ENCODE results near the gene CELA3B. TPM values are rescaled to one million over a fixed set of nuclear protein-coding genes. Genes with fewer than 3 reads are reported as not detected.
"Not testable (repeated sequence)": the region's sequence is repeated elsewhere in the genome, so short reads cannot be mapped to it uniquely, and the experiment has no call there.

Gene CELA3B
- total RNA-seq, 1 donor from 2014 or later = not detected

DNA sequence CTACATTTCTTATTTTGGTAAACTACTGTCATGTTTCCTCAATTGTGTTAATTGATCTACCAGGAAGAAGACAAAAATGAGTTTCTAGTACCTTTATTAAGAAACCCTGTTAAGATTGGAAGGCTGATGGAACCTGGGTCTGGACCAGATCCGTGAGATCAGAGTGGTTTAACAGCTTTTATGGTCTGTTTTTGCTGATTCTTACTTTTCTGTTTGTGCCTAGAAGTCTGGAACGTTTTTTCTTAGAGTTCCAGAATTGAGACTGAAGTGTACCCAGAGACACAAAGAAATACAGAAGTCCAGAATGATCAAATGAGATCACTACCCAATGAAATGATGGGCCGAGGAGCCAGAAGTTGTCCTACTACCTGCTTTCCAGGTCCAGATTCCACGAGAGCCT is 53.2 kb downstream of the CELA3B start:
- no peak overlapping the region for H3K4me3 ChIP-seq (ENCODE audit: low read depth, low read length)
- H3K36me3 ChIP-seq (ENCODE audit: control insufficient read depth, insufficient read depth, low read length) = no peaks in the 10 kb centered on the region
- TF ChIP-seq, protein P1, sequence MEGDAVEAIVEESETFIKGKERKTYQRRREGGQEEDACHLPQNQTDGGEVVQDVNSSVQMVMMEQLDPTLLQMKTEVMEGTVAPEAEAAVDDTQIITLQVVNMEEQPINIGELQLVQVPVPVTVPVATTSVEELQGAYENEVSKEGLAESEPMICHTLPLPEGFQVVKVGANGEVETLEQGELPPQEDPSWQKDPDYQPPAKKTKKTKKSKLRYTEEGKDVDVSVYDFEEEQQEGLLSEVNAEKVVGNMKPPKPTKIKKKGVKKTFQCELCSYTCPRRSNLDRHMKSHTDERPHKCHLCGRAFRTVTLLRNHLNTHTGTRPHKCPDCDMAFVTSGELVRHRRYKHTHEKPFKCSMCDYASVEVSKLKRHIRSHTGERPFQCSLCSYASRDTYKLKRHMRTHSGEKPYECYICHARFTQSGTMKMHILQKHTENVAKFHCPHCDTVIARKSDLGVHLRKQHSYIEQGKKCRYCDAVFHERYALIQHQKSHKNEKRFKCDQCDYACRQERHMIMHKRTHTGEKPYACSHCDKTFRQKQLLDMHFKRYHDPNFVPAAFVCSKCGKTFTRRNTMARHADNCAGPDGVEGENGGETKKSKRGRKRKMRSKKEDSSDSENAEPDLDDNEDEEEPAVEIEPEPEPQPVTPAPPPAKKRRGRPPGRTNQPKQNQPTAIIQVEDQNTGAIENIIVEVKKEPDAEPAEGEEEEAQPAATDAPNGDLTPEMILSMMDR (IDR thresholded peaks at IDR 0.05; ENCODE audit: insufficient read depth, low read length, poor library complexity, severe bottlenecking) = no peak
- DNase-seq (ENCODE audit: low read depth) = no peak
- no peaks in the 10 kb centered on the region for H3K27me3 ChIP-seq (ENCODE audit: control insufficient read depth, insufficient read depth, low read length)

DNA sequence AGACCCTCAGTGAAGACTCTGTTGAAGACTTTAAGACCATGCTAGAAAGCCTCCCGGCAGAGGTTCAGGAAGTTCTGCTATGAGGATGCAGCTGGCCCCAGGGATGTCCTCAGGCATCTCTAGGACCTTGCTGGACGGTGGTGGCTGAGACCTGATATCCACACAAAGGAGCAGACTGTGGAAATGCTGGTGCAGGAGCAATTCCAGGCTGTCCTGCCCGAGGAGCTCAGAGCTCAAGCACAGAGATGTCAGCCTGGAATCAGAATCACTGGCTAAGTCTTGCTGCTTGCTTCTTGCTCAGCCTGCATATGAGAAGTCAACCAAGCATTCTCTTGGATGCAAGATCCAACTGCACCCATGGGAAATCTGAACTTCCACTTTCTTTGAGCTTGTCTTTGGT is 53.7 kb downstream of the CELA3B start:
- no peak overlapping the region for H3K4me3 ChIP-seq (ENCODE audit: low read depth, low read length)
- H3K27me3 ChIP-seq (ENCODE audit: control insufficient read depth, insufficient read depth, low read length) = no peaks in the 10 kb centered on the region
- no peaks in the 10 kb centered on the region for H3K36me3 ChIP-seq (ENCODE audit: control insufficient read depth, insufficient read depth, low read length)
- no peak for DNase-seq (ENCODE audit: low read depth)
- TF ChIP-seq, protein P1 (IDR thresholded peaks at IDR 0.05; ENCODE audit: insufficient read depth, low read length, poor library complexity, severe bottlenecking) = no peak

DNA sequence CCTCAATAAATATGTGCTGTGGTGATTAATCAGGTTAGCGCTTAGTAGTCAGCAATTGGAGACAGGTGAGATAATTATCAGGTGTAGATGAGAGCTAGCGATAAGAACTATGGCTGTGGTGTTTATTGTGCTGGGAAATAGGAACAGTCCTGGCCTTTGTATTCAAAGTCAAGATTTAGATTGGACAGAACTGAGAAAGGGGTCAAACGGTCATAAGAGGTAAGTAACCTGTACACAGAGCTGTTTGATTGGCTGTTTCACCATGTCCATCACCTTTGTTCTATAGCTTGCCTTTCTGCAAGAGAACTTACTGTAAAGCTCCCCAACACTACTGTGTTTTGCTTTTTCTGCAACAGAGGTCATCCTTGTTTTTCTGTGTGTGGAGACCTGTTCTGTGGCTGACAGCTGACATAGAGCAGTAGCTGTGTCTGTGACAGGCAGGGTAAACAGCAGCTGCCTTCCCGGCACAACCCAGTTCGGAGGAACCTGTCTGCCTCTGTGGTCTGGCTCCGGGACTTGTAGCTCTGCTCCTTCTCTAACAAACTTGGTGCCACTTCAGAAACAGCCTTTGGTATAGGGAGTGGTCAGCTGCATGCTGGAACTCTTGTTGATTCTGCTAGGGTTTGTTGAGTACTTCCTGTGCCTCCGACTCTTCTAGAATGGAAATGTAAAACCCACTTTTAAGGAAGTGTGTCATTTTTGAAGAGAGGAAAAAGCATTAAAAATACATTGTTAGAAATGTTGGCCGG is 54.6 kb downstream of the CELA3B start:
- no peak for DNase-seq (ENCODE audit: low read depth)
- Histone ChIP-seq H3K4me3 (ENCODE audit: low read depth, low read length) (no peak overlapping the region), H3K36me3 (ENCODE audit: control insufficient read depth, insufficient read depth, low read length) (no peaks in the 10 kb centered on the region), H3K27me3 (ENCODE audit: control insufficient read depth, insufficient read depth, low read length) (no peaks in the 10 kb centered on the region)
- TF ChIP-seq, protein P1 (IDR thresholded peaks at IDR 0.05; ENCODE audit: insufficient read depth, low read length, poor library complexity, severe bottlenecking) = no peak

DNA sequence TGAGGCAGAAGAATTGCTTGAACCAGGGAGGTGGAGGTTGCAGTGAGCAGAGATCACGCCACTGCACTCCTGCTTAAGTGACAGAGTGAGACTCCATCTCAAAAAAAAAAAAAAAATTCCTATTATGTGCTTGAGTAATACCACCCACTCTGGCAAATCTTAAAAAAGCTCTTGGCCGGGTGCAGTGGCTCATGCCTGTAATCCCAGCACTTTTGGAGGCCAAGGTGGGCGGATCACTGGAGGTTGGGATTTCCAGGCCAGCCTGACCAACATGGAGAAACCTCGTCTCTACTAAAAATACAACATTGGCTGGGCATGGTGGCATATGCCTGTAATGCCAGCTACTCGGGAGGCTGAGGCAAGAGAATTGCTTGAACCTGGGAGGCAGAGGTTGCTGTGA is 58.0 kb downstream of the CELA3B start:
- not testable (repeated sequence) for H3K36me3 ChIP-seq (ENCODE audit: control insufficient read depth, insufficient read depth, low read length); H3K27me3 ChIP-seq (ENCODE audit: control insufficient read depth, insufficient read depth, low read length); H3K4me3 ChIP-seq (ENCODE audit: low read depth, low read length); DNase-seq (ENCODE audit: low read depth)

DNA sequence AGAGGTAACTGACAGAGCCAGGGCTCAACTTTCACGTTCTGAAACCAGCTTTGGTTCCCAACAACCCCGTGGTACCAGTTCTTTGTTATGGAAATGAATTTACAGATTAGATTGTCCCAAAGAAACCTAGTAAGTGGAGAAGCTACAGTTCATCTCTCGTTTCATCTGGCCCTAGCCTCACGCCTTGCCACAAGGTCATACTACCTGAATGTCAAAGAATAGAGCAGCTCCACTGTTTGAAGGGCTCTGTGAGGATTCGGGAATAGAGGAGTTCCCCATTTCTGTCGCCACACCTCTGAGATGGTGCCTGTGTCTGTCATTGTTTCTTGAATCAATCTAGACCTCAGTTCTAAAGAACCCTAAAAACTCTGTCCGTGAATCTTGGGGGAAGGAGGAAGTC is 60.7 kb downstream of the CELA3B start:
- DNase-seq (ENCODE audit: low read depth) = no peak
- TF ChIP-seq, protein P1 (IDR thresholded peaks at IDR 0.05; ENCODE audit: insufficient read depth, low read length, poor library complexity, severe bottlenecking) = no peak

DNA sequence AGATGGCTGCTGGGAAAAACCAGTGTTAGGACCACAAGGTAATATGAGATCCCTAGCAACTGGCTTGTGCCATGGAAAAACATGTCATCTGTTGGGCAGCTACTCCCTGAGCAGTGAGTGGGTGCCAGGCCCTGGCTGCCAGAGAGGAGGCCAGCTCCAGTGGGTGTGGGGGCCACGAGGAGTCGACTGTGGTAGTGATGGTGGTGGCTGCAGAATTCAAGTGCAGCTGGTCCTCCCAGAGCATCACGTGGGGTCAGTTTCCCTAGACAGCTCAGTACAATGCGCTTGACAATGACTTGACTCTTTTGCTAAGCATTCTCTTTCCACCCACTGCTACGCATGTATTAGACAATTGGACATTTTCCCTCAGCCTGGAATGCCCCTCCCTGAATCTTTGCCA is 61.2 kb downstream of the CELA3B start:
- DNase-seq (ENCODE audit: low read depth) = no peak
- TF ChIP-seq, protein P1 (IDR thresholded peaks at IDR 0.05; ENCODE audit: insufficient read depth, low read length, poor library complexity, severe bottlenecking) = no peak
- no peaks in the 10 kb centered on the region for H3K36me3 ChIP-seq (ENCODE audit: control insufficient read depth, insufficient read depth, low read length)
- H3K4me3 ChIP-seq (ENCODE audit: low read depth, low read length) = no peak overlapping the region
- H3K27me3 ChIP-seq (ENCODE audit: control insufficient read depth, insufficient read depth, low read length) = no peaks in the 10 kb centered on the region

More for the DNA sequence above, 60.7 kb downstream of the CELA3B start:
- Histone ChIP-seq H3K27me3 (ENCODE audit: control insufficient read depth, insufficient read depth, low read length) (no peaks in the 10 kb centered on the region), H3K36me3 (ENCODE audit: control insufficient read depth, insufficient read depth, low read length) (no peaks in the 10 kb centered on the region), H3K4me3 (ENCODE audit: low read depth, low read length) (no peak overlapping the region)

Other genes with a start within 250 kb of the CELA3B start
- 26.1 TPM in 2 replicates for gene USP48, start 193.9 kb upstream of the CELA3B start, total RNA-seq
- gene LDLRAD2, start 164.8 kb upstream of the CELA3B start, total RNA-seq = not detected in 2 replicates
- 122 and 152 TPM in 2 replicates for gene HSPG2, start 39.7 kb upstream of the CELA3B start, total RNA-seq
- not detected in 2 replicates for gene CELA3A, start 24.6 kb downstream of the CELA3B start, total RNA-seq
- gene CDC42, start 75.7 kb downstream of the CELA3B start, total RNA-seq = 292 and 327 TPM in 2 replicates
- gene WNT4, start 166.1 kb downstream of the CELA3B start, total RNA-seq = 0.14 and 0.58 TPM in 2 replicates

All from kidney epithelial cell (primary cell).